ENCODE results near the gene POLD4. TPM values are rescaled to one million over a fixed set of nuclear protein-coding genes. Genes with fewer than 3 reads are reported as not detected.

POLD4 gene
- total RNA-seq, 1 experiment from 2014 or later = 19.5 TPM

GRCh38 chr11:67387518-67387917 lies 34.2 kb upstream of the POLD4 start:
- DNase-seq = no peak
- H2BK5ac ChIP-seq (ENCODE audit: insufficient read length, low read length) = no peak overlapping the region
- no peak overlapping the region for H2BK120ac ChIP-seq (ENCODE audit: low read depth, low read length, poor library complexity, severe bottlenecking)
- peaks cover 19% of the 10 kb centered on the region for H3K27me3 Mint-ChIP-seq (ENCODE audit: low read depth)
- H3K79me2 ChIP-seq (ENCODE audit: insufficient read depth, low read length) = no peaks in the 10 kb centered on the region
- H4K20me1 ChIP-seq (ENCODE audit: control insufficient read depth, insufficient read depth, insufficient read length) = no peaks in the 10 kb centered on the region
- H3K4me1 Mint-ChIP-seq = peaks cover 18 to 27% of the 10 kb centered on the region in 2 experiments
- H3K4ac ChIP-seq (ENCODE audit: low read depth, low read length) = no peak overlapping the region
- no peaks in the 10 kb centered on the region for H3K9me3 ChIP-seq (ENCODE audit: control insufficient read depth, low read depth, low read length)
- no peak overlapping the region for H2AK5ac ChIP-seq (ENCODE audit: insufficient read length, low read length)
- H3K4me1 ChIP-seq (ENCODE audit: insufficient read depth, low read length) = no peaks in the 10 kb centered on the region; the same call in 1 of the 2 replicates
- no peak overlapping the region for H3K27ac ChIP-seq (ENCODE audit: insufficient read length, low read depth, low read length)
- peaks cover 13% of the 10 kb centered on the region for H3K23me2 ChIP-seq (ENCODE audit: insufficient read length, low read depth, low read length, poor library complexity, severe bottlenecking)
- H3K27me3 ChIP-seq (ENCODE audit: insufficient read depth, low read length) = no peaks in the 10 kb centered on the region; the same call in 1 of the 2 replicates
- H3K18ac ChIP-seq (ENCODE audit: insufficient read length, low read depth, low read length) = no peak overlapping the region
- no peak overlapping the region for H3K14ac ChIP-seq (ENCODE audit: insufficient read depth, low read length)
- no peak overlapping the region for H3K23ac ChIP-seq (ENCODE audit: insufficient read length, low read depth, low read length)
- no peak overlapping the region for H3T11ph ChIP-seq (ENCODE audit: low read length)
- TF ChIP-seq CTCF (conservative IDR thresholded peaks at IDR 0.05) = no peak
- H3K4me3 Mint-ChIP-seq = peak overlapping the region in 1 of 2 experiments; percentile 8; a peak in 2 of 5 replicates
- no peaks in the 10 kb centered on the region for H3K9me3 Mint-ChIP-seq
- peak overlapping the region; percentile 4 for H3K9ac ChIP-seq (ENCODE audit: extremely low read depth, insufficient read length, low read length)
- peaks cover 0 to under 1% (median 0%) of the 10 kb centered on the region in 3 experiments; a peak in 1 of 7 replicates for H3K36me3 Mint-ChIP-seq (ENCODE audit: insufficient read depth in 1 of 3, low read depth in 3 of 3)
- no peak overlapping the region for H3K4me2 ChIP-seq (ENCODE audit: insufficient read depth, insufficient read length, low read length)
- WGBS (ENCODE audit: extremely low coverage, insufficient read length, low lambda C conversion rate) = no CpG with 5 or more reads among the region's 6 CpGs
- H4K91ac ChIP-seq (ENCODE audit: insufficient read length, low read depth, low read length) = no peak overlapping the region
- no peaks in the 10 kb centered on the region for H3K79me1 ChIP-seq (ENCODE audit: insufficient read depth, low read depth, low read length, poor library complexity, severe bottlenecking)
- no peak overlapping the region for H2BK12ac ChIP-seq (ENCODE audit: insufficient read length, low read depth, low read length)
- no peak overlapping the region for H4K8ac ChIP-seq (replicated peaks; ENCODE audit: insufficient read length, low read depth, low read length)
- no peak overlapping the region; a peak in 1 of 7 replicates for H3K27ac Mint-ChIP-seq
- H3K56ac ChIP-seq (ENCODE audit: insufficient read length, low read depth, low read length) = no peak overlapping the region
- no peak overlapping the region for H4K5ac ChIP-seq (ENCODE audit: insufficient read length, low read depth, low read length)
- H2BK20ac ChIP-seq (ENCODE audit: low read depth, low read length, poor library complexity, severe bottlenecking) = no peak overlapping the region
- H2AFZ ChIP-seq (ENCODE audit: low read length) = no peak overlapping the region
- H2BK15ac ChIP-seq (ENCODE audit: low read depth, low read length) = no peak overlapping the region

Measured in H9 (cell line).